Fibroblast of lung (primary cell): ENCODE measurements around the gene SIRT5. TPM values are rescaled to one million over a fixed set of nuclear protein-coding genes. Genes with fewer than 3 reads are reported as not detected.
A peak's percentile ranks its signal among the peaks of the same experiment; 100 is the strongest.

Source experiments
- DNase-seq, 2 donors: peaks; one replicate each; pipeline versions ENCODE4 v3.0.0 to v3.0.0-alpha.2; 2010; ENCODE audit warnings: low read depth in 2 of 2
- H2AFZ ChIP-seq: 2 replicates; pipeline ENCODE4 v1.5.1; 2012; ENCODE audit warnings: low read length, control low read depth, inconsistent platforms
- H3K27ac ChIP-seq: 2 replicates; pipeline ENCODE4 v1.5.1; 2011; ENCODE audit warnings: low read length, control low read depth; ENCODE audit not compliant: insufficient read depth
- H3K27me3 ChIP-seq: 2 replicates; pipeline ENCODE4 v1.5.1; 2011; ENCODE audit warnings: mild to moderate bottlenecking, low read length; ENCODE audit not compliant: control insufficient read depth, insufficient read depth
- H3K36me3 ChIP-seq: 2 replicates; pipeline ENCODE4 v1.5.1; 2011; ENCODE audit warnings: low read length; ENCODE audit not compliant: control insufficient read depth, insufficient read depth
- H3K4me1 ChIP-seq: 2 replicates; pipeline ENCODE4 v1.5.1; 2011; ENCODE audit warnings: low read length; ENCODE audit not compliant: control insufficient read depth, insufficient read depth; ENCODE audit errors: extremely low read depth
- H3K4me2 ChIP-seq: 2 replicates; pipeline ENCODE4 v1.5.1; 2011; ENCODE audit warnings: low read length, control low read depth; ENCODE audit not compliant: insufficient read depth; ENCODE audit errors: extremely low read depth
- H3K4me3 ChIP-seq, 4 experiments: fragments of 200-600 bp in 1 of 4; sonication (generic) in 1 of 4; replicated peaks in 1 of 4; 2 replicates each; pipeline ENCODE4 v1.5.1; 2011 to 2016; ENCODE audit warnings: low read length in 4 of 4, low read depth in 3 of 4, mild to moderate bottlenecking in 3 of 4, control low read depth in 2 of 4, inconsistent platforms in 1 of 4, mixed read lengths in 1 of 4; ENCODE audit not compliant: insufficient read depth in 1 of 4; ENCODE audit errors: control extremely low read depth in 1 of 4
- H3K79me2 ChIP-seq: 2 replicates; pipeline ENCODE4 v1.5.1; 2012; ENCODE audit warnings: mild to moderate bottlenecking, low read length, inconsistent platforms; ENCODE audit not compliant: control insufficient read depth, insufficient read depth
- H3K9ac ChIP-seq: 2 replicates; pipeline ENCODE4 v1.5.1; 2011; ENCODE audit warnings: mild to moderate bottlenecking, low read length, control low read depth; ENCODE audit not compliant: insufficient read depth
- H3K9me3 ChIP-seq: 2 replicates; pipeline ENCODE4 v1.5.1; 2012; ENCODE audit warnings: low read depth, low read length; ENCODE audit not compliant: control insufficient read depth, insufficient read depth
- H4K20me1 ChIP-seq: 2 replicates; pipeline ENCODE4 v1.5.1; 2011; ENCODE audit warnings: low read length; ENCODE audit not compliant: control insufficient read depth, insufficient read depth; ENCODE audit errors: extremely low read depth
- CTCF ChIP-seq, 2 donors: IDR thresholded peaks in 1 of 2; conservative IDR thresholded peaks in 1 of 2; 1 replicate in 1 of 2; 2 replicates in 1 of 2; pipeline ENCODE4 v1.5.1; 2011 to 2012; ENCODE audit warnings: low read length in 2 of 2, control low read depth in 1 of 2, inconsistent platforms in 1 of 2, low read depth in 1 of 2, mild to moderate bottlenecking in 1 of 2
- EZH2 ChIP-seq: IDR thresholded peaks from 2 replicates; pipeline ENCODE4 v1.5.1; 2012; ENCODE audit warnings: low read length, control low read depth, mild to moderate bottlenecking; ENCODE audit errors: missing control alignments
- polyA plus RNA-seq, 2 donors: library from polyadenylated mRNA; depleted of rRNA in 1 of 2; stranded (reverse) in 1 of 2; unstranded in 1 of 2; fragments of >200 nt; gene quantifications; 2 replicates each; pipeline ENCODE4 v1.2.1, GENCODE V29; 2011 to 2012; ENCODE audit warnings: missing spikeins in 1 of 2
- total RNA-seq: library from RNA; depleted of rRNA; stranded (reverse); fragments of >200 nt; gene quantifications from 2 replicates; pipeline ENCODE4 v1.2.1, GENCODE V29; 2014

Gene SIRT5
- total and polyA plus RNA-seq, 2 donors (not counting 1 experiment from before 2014, with no cell fraction given) = 4.4 to 13.5 TPM

DNA sequence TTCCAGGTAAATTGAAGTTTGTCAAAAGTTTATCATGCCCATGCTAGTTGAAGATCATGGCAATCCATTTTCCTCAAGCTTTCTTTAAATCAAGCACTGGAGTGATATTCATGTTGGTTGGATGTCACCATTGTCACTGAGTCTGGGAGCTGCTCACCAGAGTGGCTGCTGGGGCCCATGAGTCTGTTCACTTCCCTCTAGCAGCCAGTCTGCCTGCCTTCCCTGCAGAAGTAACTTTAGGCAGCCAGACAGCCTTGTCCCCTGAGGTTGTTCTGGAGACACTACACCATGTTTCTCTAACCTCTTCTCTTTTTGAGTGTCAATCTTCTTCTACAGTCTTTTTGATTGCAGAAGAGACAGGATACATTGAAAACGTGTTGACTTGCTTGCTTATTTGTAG lies 5.5 kb downstream of the SIRT5 start:
- no peak for DNase-seq
- Histone ChIP-seq H4K20me1 (no peaks in the 10 kb centered on the region), H3K9ac (no peak overlapping the region), H3K9me3 (no peaks in the 10 kb centered on the region), H3K79me2 (no peaks in the 10 kb centered on the region), H2AFZ (no peak overlapping the region), H3K27ac (no peak overlapping the region), H3K4me3 (no peak overlapping the region), H3K4me2 (no peak overlapping the region), H3K4me1 (no peaks in the 10 kb centered on the region), H3K27me3 (no peaks in the 10 kb centered on the region), H3K36me3 (no peaks in the 10 kb centered on the region)
- TF ChIP-seq CTCF (conservative IDR thresholded peaks at IDR 0.05 in 1 of 2, IDR thresholded peaks at IDR 0.05 in 1 of 2; ENCODE audit: low read depth in 1 of 2, low read length in 2 of 2) = no peak
- no peak for TF ChIP-seq EZH2

DNA sequence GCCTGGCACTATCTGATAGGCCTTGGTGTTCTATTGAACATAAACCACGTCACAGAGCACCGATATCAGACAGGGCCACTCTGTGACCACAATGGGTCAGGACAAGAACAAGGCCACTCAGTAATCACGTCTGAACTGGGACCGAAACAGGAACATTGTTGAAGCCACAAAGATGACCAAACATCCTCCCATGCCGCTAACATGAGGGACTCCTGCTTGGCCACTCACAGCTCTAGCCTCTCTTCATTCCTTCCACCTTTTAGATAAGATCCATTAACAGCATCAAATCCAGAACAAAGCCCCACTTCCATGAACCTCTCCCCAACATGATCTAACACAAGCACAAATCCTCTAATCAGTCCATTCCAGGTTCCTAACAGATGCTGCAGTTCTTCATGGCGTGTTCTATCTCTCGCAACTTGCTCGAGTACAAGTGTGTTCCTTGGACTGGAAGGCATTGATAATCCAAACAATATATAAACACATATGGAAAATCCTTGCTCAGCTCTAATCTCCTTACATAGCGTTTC lies 7.4 kb downstream of the SIRT5 start:
- Histone ChIP-seq H3K27ac (no peak overlapping the region), H3K4me2 (no peak overlapping the region), H2AFZ (no peak overlapping the region), H3K9me3 (no peaks in the 10 kb centered on the region), H3K9ac (no peak overlapping the region), H3K27me3 (no peaks in the 10 kb centered on the region), H3K4me3 (no peak overlapping the region), H4K20me1 (no peaks in the 10 kb centered on the region), H3K4me1 (peaks cover 2% of the 10 kb centered on the region), H3K79me2 (no peaks in the 10 kb centered on the region), H3K36me3 (no peaks in the 10 kb centered on the region)
- DNase-seq = no peak
- TF ChIP-seq EZH2 (no peak), CTCF (conservative IDR thresholded peaks at IDR 0.05 in 1 of 2, IDR thresholded peaks at IDR 0.05 in 1 of 2; ENCODE audit: low read depth in 1 of 2, low read length in 2 of 2) (no peak)

DNA sequence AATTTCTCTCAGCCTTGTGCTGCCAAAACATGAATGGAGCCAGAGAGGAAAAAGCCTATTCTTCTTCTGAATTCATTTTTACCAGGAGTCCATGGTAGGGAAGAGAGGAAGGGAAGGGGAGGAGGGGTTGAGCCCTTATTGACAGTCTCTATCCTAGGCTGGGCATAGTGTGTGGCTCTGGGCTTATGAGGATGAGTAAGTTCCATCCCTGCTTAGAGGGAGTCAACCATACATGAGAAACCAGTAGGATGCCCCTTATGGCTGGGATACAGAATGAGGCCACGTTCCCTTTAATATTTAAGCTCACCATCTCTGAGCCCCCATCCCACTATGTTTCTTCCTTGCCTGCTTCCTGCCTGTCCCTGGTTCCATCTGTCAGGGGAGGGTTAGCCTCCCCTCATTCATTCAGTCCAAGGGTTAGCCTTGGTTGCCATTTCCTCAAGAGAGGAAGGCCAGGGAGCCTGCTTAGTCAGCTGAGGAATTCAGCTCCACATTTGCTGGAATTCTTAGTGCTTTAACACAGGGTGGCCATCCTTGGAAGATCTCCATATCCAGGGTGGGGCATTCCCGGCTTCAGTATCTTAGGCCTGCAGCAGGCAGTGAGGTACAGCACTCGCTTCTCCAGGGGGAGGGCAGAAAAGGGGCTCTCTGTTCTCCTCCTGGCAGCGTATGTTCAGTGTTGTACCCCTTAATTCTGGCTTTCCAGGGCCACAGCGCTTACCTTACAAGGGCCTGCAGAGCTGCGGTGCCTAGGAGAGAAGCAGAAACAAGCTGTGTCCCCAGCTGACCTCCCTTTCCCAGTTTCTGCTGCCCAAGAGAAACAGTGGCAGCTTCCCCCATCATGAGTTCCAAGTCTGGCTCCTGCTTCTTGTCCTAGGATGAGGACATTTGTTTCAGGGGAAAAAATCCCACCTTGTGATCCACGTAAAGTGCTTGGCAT lies 12.5 kb downstream of the SIRT5 start:
- Histone ChIP-seq H3K27me3 (no peaks in the 10 kb centered on the region), H3K9ac (no peak overlapping the region), H2AFZ (no peak overlapping the region), H3K4me1 (peaks cover 4% of the 10 kb centered on the region), H3K4me2 (no peak overlapping the region), H4K20me1 (no peaks in the 10 kb centered on the region), H3K4me3 (no peak overlapping the region), H3K79me2 (no peaks in the 10 kb centered on the region), H3K36me3 (no peaks in the 10 kb centered on the region), H3K9me3 (no peaks in the 10 kb centered on the region), H3K27ac (no peak overlapping the region)
- DNase-seq = peak in 1 of 2 donors; percentile 59
- no peak for TF ChIP-seq CTCF (conservative IDR thresholded peaks at IDR 0.05 in 1 of 2, IDR thresholded peaks at IDR 0.05 in 1 of 2; ENCODE audit: low read depth in 1 of 2, low read length in 2 of 2)
- TF ChIP-seq EZH2 = no peak
